Fibroblast of skin of left quadriceps (primary cell): Measurements from ENCODE around the gene DEDD.

Source experiments
- DNase-seq, 2 experiments: peaks; one replicate each; pipeline ENCODE4 v3.0.0-alpha.2; 2013; ENCODE audit warnings: low read depth in 2 of 2

Gene DEDD

GRCh38 chr1:161132410-161133219 is at the start of gene DEDD:
DEDD (minus strand) TSS chr1:161132667; CDS start chr1:161124462, 8,205 bp downstream.
- peak; percentile 95 to 96 for DNase-seq

GRCh38 chr1:161182214-161182613 is 49.7 kb upstream of the DEDD start:
- DNase-seq = no peak

- DNase-seq = no peak
Observed at GRCh38 chr1:161180639-161181038, 48.2 kb upstream of the DEDD start.

DNA sequence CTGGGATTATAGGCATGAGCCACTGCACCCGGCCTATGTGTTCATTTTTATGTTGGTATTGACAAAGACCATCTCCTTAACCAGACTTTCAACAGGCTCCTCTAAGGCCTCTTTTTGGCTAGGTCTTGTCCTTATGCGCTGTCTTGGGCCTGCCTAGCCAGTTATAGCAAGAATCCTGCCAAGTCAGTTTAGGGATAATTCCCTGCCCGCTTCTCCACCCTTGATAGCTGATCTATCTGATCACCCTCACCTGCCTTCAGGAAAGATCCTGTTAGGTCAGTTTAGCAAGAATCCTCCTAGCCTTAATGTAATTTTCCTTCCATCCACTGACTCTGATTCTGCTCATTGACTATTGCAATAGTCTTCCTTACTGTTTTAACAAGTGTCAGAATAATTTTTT is 47.2 kb upstream of the DEDD start:
- DNase-seq = no peak

DNA sequence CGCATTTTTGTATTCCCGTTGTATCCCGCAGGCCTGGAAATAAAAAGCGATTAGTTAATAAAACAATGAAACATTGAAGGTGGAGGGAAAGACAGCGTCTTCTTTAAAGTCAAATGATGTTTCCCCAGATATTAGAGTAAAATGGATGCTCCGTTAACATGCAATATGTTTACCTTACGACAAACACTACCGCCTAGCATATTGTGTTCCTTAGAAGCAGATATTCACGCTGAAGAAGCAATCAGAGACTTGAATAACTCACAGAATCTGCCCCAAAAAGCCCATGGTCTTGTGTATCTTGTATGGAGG is 45.4 kb upstream of the DEDD start:
- no peak for DNase-seq

DNA sequence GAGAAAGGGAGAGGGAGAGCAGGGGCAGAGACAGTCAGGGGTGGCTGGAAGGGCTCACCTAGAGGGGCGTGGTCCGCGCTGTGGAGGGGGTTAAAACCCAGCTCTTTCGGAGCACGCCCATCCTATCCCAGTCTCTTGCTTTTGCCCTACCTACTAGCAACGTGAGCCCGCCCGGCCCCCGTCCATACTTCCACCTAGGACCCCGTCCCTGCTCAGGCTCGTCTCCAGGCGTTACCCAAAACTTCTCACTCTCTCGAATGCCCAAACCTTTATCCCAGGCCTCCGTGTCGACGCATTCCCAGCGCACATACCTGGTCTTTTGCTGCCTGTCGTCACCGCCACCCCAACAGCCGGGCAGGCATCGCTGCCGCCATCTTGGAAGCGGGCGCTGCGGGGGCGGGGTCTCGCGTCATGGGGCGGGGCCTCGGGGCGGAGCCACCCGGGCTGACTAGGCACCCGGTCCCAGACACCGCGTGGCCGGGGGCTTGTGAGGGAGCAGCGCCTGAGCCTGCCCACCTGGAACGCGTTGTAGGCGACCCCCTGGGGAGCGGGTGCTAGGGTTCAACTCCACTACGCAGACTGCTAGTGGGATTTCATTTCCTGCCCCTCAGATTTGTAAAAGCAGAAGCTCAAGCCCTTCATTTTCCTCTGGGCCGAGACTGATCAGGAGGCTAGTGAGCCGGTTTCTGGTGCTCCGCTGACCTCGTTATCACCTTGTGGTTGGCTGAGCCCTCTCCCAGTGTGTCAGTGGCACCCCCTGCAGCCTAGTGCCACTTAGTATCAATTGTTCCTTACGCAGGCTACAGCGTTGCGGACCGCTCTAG is 44.9 kb upstream of the DEDD start, which contains the start of gene B4GALT3:
Gene B4GALT3, minus strand, starts transcription at position 396 of the 824 bp plus-strand sequence. CDS start 1,447 bp downstream, outside the sequence.
- DNase-seq = no peak

DNA sequence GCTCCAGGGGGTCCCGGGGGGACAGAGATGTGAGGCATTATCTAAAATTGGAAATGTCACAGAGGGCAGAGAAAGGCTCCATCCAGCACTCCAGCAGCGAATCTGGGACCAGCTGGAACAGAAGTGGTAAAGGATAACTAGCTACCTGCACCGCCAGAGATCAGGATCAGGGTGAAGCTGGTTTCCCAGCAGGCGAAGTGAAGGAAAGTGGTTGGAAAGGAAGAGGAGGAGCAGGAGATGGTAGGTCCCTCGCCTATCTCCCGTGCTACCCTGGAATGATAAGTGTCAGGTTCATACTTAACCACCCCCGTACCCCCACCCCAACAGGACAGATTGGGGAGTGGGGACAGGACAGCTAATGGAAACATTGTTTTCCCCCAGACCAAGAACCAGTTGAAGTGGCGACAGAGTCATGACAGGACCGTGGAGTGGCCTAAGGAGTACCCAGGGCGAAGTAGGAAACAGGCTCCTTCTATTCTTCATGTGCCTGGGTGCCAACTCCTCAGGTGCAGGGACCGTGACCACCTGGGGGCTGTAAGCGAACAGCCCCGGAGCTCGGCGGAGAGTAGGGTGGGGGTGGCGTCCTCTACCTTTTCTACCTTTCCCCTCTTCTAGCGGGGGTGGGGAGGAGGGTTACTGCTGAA is 44.1 kb upstream of the DEDD start:
- DNase-seq = no peak

DNA sequence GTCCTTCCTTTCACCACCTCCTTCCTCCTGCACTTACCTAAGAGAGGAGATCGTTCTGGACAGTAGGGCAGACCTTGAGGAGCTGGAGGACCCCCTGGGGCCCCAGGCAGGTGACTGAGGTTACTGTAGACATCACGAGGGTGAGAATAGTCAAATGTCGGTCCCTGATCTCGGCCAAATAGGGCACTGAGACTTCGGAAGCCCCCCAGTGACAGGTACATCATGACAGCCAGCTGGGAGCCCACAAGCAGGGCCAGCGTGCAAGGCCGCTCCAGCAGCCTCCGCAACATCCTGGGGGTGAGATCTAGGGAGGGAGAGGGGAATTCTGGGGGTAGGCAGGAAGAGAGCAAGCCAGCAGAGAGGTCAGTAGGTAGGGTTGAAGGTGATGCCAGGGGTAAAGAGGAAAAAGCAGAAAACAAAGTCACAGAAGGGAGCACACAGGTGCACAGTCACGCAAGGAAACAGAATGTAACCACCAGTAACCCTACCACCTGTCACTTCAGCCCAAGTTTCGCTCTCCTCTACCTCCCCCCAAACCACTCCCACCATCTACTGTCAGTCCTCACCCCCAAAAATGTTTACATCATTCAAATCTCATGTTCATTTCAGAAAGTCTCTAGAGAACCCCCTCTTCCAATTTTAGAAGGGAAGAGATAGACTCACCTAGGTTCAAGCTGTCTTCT is 43.4 kb upstream of the DEDD start:
- no peak for DNase-seq

DNA sequence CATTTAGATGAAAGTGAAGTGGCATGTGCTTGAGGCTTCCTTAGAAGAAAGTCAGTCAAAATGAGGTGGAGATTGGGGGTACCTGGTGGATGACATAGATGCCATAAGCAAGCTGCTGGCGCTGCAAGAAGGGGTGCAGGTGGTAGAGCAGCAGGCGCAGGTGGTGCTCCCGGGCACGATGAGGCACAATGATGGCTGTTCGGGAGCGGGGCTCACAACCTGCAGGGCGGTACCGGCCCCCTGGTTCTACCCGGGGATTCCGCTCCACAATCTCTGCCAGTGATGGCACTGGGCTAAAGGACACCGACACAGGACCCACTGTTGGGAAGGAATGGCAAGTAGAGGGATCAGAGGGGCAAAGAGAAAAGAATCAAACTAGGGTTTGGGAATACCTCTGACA is 42.4 kb upstream of the DEDD start:
- DNase-seq = no peak

DNA sequence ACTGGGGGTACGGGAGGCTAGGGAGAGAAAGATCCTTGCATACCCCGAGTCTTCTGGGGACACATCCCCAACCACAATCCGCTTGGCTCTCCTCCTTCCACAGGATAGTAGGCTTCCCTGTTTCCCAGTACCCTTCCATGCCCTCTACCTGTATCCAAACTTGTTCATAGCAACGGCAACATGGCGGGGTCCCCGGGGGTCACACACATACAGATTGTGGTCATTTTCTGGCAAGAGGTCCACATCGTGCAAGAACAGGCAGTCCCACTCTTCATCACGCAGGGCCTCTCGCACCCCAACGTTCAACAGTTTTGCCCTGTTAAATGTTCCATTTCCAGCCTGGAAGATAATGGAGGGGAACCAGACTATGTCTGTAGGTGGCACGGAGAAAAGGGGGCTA is 41.2 kb upstream of the DEDD start:
- no peak for DNase-seq

- DNase-seq = peak; percentile 90 to 91
Observed at GRCh38 chr1:161172776-161173376, 40.4 kb upstream of the DEDD start.

DNA sequence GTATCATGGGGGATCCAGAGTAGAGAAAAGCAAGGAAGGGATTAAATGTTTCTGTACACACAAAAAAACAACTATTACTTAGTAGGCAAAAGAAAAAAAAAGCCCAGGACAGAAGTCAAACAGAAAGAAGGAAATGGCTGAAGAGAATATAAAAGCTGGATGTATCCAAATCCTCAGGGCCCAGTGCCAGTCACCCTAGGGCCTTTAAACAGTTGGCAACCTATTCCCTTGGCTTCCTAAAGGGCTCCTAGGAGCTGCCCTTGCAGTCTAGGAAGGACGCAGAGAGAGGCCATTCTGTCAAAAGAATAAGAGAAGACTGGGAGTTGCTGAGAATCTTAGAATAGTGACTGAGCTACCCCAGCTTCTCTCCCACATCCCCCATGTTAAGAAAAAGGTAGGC is 39.9 kb upstream of the DEDD start:
- DNase-seq = no peak

DNA sequence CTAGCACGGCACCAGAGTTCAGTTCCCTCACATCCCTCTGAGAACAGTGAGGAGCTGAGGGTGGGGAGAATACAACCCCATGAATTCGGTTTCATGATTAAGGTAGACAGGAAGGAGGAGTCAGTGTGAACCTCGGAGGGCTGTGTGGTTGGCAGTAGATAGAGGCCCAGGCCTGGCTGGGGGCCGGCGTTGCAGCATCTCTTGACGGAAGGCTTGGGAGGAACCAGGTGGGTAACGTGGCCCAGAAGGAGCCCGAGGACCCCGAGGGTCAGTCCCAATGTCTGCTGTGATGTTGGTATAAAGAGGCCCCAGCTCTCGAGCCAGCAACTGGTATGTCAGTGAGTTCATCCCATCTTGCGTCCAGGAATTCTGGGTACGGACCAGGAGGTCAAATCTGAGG is 39.2 kb upstream of the DEDD start:
- DNase-seq = no peak

DNA sequence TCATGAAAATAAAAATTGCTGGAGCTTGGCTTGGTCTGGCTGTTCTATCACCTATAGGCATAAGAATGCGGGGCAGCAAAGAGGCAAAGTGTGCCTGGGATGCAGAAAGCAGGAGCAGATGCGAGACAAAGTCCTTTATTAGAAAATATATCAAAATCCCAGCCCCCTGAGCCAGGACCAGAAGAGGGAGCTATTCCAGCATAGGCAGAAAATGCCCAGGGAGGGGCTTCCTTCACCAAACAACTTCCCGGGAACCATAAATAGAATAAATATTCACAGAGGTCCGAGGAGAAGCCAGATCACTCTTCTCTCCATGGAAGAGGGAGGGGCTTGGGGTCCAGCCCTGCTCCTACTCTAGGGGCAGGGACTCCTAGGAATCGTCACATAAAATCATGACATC is 38.7 kb upstream of the DEDD start:
- no peak for DNase-seq

DNA sequence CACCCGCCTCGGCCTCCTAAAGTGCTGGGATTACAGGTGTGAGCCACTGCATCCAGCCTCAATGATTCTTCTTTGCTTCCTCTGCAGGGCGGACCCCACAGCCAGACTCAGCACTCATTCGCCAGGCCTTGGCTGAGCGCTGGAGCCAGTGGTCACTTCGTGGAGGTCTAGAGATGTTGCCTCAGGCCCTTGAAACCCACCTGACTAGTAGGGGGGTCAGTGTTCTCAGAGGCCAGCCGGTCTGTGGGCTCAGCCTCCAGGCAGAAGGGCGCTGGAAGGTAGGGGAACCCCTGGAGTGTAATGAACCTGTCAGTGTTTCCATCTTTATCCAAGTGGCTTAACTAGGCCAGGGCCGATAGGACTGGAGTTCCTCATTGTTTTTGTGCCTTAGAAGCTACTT is 36.4 kb upstream of the DEDD start:
- no peak for DNase-seq

GRCh38 chr1:161166669-161167548 is 34.4 kb upstream of the DEDD start:
- DNase-seq = no peak

- DNase-seq = peak; percentile 91 to 93
Observed at GRCh38 chr1:161165742-161166668, 33.5 kb upstream of the DEDD start, which contains the start of gene PPOX. PPOX (plus strand) TSS chr1:161166426; CDS start chr1:161166848, 422 bp downstream.

GRCh38 chr1:161164901-161165610 is 32.6 kb upstream of the DEDD start:
- no peak for DNase-seq

DNA sequence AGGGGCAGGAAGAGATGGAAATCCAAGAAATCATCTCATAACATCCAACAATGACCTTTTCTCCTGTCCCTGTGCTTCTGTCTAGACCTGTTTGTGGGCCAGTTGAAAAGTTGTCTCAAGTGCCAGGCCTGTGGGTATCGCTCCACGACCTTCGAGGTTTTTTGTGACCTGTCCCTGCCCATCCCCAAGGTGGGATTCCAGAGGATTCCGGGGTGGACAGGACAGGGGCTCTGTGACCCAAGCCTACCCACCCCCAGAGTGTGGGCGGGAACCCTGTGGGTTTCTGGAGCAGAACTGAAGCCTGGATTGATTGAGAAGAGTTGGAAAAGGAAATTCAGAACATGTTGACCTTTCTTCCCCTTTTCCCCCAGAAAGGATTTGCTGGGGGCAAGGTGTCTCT is 31.3 kb upstream of the DEDD start:
- no peak for DNase-seq
